Mesenchymal stem cell (in vitro differentiated cells and primary cell): ENCODE data around the gene MYO6.
A peak's percentile ranks its signal among the peaks of the same experiment; 100 is the strongest.

ENCODE experiments used
- DNase-seq: peaks from one replicate; pipeline ENCODE4 v3.0.0-alpha.2; 2013
- H2AFZ ChIP-seq: one replicate; pipeline ENCODE4 v1.6.1; 2013; ENCODE audit warnings: low read depth, mild to moderate bottlenecking, control low read depth, inconsistent platforms, low read length, moderate library complexity
- H2AK5ac ChIP-seq: 2 replicates; pipeline ENCODE4 v1.6.1; 2013; ENCODE audit warnings: low read length, moderate library complexity, mild to moderate bottlenecking, inconsistent platforms; ENCODE audit not compliant: severe bottlenecking
- H2BK120ac ChIP-seq: one replicate; pipeline ENCODE4 v1.6.1; 2013; ENCODE audit warnings: low read depth, mild to moderate bottlenecking, inconsistent platforms, low read length, moderate library complexity
- H2BK12ac ChIP-seq, 2 experiments: one replicate each; pipeline ENCODE4 v1.6.1; 2013; ENCODE audit warnings: inconsistent platforms in 2 of 2, low read length in 2 of 2, mild to moderate bottlenecking in 2 of 2, moderate library complexity in 2 of 2, control low read depth in 1 of 2
- H2BK15ac ChIP-seq: one replicate; pipeline ENCODE4 v1.6.1; 2013; ENCODE audit warnings: mild to moderate bottlenecking, low read depth, inconsistent platforms; ENCODE audit not compliant: poor library complexity, severe bottlenecking
- H2BK5ac ChIP-seq: 2 replicates; pipeline ENCODE4 v1.6.1; 2013; ENCODE audit warnings: low read depth, mild to moderate bottlenecking, low read length, control low read depth, inconsistent platforms; ENCODE audit not compliant: poor library complexity, severe bottlenecking
- H3K14ac ChIP-seq, 2 experiments: one replicate each; pipeline ENCODE4 v1.6.1; 2013; ENCODE audit warnings: inconsistent platforms in 2 of 2, low read length in 2 of 2, control low read depth in 1 of 2, mild to moderate bottlenecking in 1 of 2, moderate library complexity in 1 of 2
- H3K18ac ChIP-seq, 2 experiments: one replicate each; pipeline ENCODE4 v1.6.1; 2013; ENCODE audit warnings: inconsistent platforms in 2 of 2, low read length in 2 of 2, control low read depth in 1 of 2, low read depth in 1 of 2, mild to moderate bottlenecking in 1 of 2
- H3K23ac ChIP-seq, 2 experiments: one replicate each; pipeline ENCODE4 v1.6.1; 2013; ENCODE audit warnings: inconsistent platforms in 2 of 2, low read length in 2 of 2, mild to moderate bottlenecking in 2 of 2, moderate library complexity in 2 of 2, control low read depth in 1 of 2
- H3K27ac ChIP-seq: 2 replicates; pipeline ENCODE4 v1.5.1; 2013; ENCODE audit warnings: mild to moderate bottlenecking, moderate library complexity, low read length, control low read depth, inconsistent platforms; ENCODE audit not compliant: poor library complexity, severe bottlenecking
- H3K27me3 ChIP-seq, 2 experiments: 2 replicates each; pipeline versions ENCODE4 v1.6.1 to v1.7.0; 2013; ENCODE audit warnings: low read length in 2 of 2, mild to moderate bottlenecking in 2 of 2, moderate library complexity in 2 of 2, control low read depth in 1 of 2, inconsistent platforms in 1 of 2; ENCODE audit not compliant: control insufficient read depth in 1 of 2, insufficient read depth in 1 of 2
- H3K36me3 ChIP-seq, 2 experiments: 2 replicates each; pipeline versions ENCODE4 v1.6.1 to v1.7.0; 2013; ENCODE audit warnings: low read length in 2 of 2, control low read depth in 1 of 2, inconsistent platforms in 1 of 2, low read depth in 1 of 2, mild to moderate bottlenecking in 1 of 2; ENCODE audit not compliant: insufficient read depth in 2 of 2, control insufficient read depth in 1 of 2
- H3K4ac ChIP-seq, 2 experiments: one replicate each; pipeline ENCODE4 v1.6.1; 2013; ENCODE audit warnings: inconsistent platforms in 2 of 2, low read length in 2 of 2, mild to moderate bottlenecking in 2 of 2, moderate library complexity in 2 of 2, control low read depth in 1 of 2, low read depth in 1 of 2
- H3K4me1 ChIP-seq: 2 replicates; pipeline ENCODE4 v1.6.1; 2013; ENCODE audit warnings: low read depth, low read length, control low read depth; ENCODE audit not compliant: control insufficient read depth, insufficient read depth
- H3K4me2 ChIP-seq: 2 replicates; pipeline ENCODE4 v1.6.1; 2013; ENCODE audit warnings: low read length, mild to moderate bottlenecking, inconsistent platforms; ENCODE audit not compliant: poor library complexity, severe bottlenecking
- H3K4me3 ChIP-seq, 2 experiments: 2 replicates each; pipeline versions ENCODE4 v1.5.1 to v1.7.0; 2013; ENCODE audit warnings: low read length in 2 of 2, mild to moderate bottlenecking in 2 of 2, control low read depth in 1 of 2, low read depth in 1 of 2; ENCODE audit not compliant: insufficient read depth in 1 of 2
- H3K79me1 ChIP-seq: replicated peaks from 2 replicates; pipeline ENCODE4 v1.6.1; 2013; ENCODE audit warnings: mild to moderate bottlenecking, control low read depth, low read length, inconsistent platforms; ENCODE audit not compliant: poor library complexity, severe bottlenecking
- H3K9ac ChIP-seq: 2 replicates; pipeline ENCODE4 v1.7.0; 2013; ENCODE audit warnings: mild to moderate bottlenecking, low read length, moderate library complexity
- H3K9me3 ChIP-seq: 2 replicates; pipeline ENCODE4 v1.7.0; 2013; ENCODE audit warnings: mild to moderate bottlenecking, low read length; ENCODE audit not compliant: control insufficient read depth
- H4K8ac ChIP-seq: one replicate; pipeline ENCODE4 v1.6.1; 2013; ENCODE audit warnings: inconsistent platforms, mild to moderate bottlenecking, low read length, moderate library complexity
- H4K91ac ChIP-seq: one replicate; pipeline ENCODE4 v1.6.1; 2013; ENCODE audit warnings: mild to moderate bottlenecking, low read length, inconsistent platforms
- WGBS: methylation state at CpG from one replicate; pipeline ENCODE4 v1.1.7; 2013; ENCODE audit warnings: mixed read lengths; 5-methylcytosine and 5-hydroxymethylcytosine counted together

Gene MYO6

GRCh38 chr6:75743971-75744370, 5.1 kb upstream of the MYO6 start:
- H2AK5ac ChIP-seq = no peak overlapping the region
- H3K9ac ChIP-seq = no peak overlapping the region
- H2BK15ac ChIP-seq = no peak overlapping the region

GRCh38 chr6:75745404-75745803, 3.6 kb upstream of the MYO6 start:
- Histone ChIP-seq H2BK120ac (no peak overlapping the region), H3K23ac (no peak overlapping the region), H3K18ac (no peak overlapping the region), H3K4me2 (no peak overlapping the region), H4K8ac (no peak overlapping the region), H3K36me3 (no peaks in the 10 kb centered on the region), H3K27ac (no peak overlapping the region), H3K9me3 (no peaks in the 10 kb centered on the region), H2BK12ac (no peak overlapping the region), H3K4ac (no peak overlapping the region), H3K27me3 (peaks cover 0 to 2% of the 10 kb centered on the region in 2 experiments), H2AK5ac (no peak overlapping the region), H3K4me1 (peaks cover 3% of the 10 kb centered on the region), H3K9ac (no peak overlapping the region), H3K79me1 (peaks cover 4% of the 10 kb centered on the region), H2AFZ (no peak overlapping the region), H2BK15ac (no peak overlapping the region), H2BK5ac (no peak overlapping the region), H3K14ac (no peak overlapping the region), H3K4me3 (no peak overlapping the region), H4K91ac (no peak overlapping the region)
- 100% methylated on average over 1 of the region's 3 CpGs for WGBS
- DNase-seq = no peak

More at GRCh38 chr6:75743971-75744370, 5.1 kb upstream of the MYO6 start:
- Histone ChIP-seq H3K36me3 (no peaks in the 10 kb centered on the region), H3K27me3 (peaks cover 0 to 2% of the 10 kb centered on the region in 2 experiments), H3K4me3 (no peak overlapping the region), H3K4me2 (no peak overlapping the region), H3K79me1 (no peaks in the 10 kb centered on the region), H2AFZ (no peak overlapping the region), H3K27ac (no peak overlapping the region), H4K91ac (no peak overlapping the region), H2BK5ac (no peak overlapping the region), H3K14ac (no peak overlapping the region), H2BK12ac (no peak overlapping the region), H3K23ac (no peak overlapping the region), H2BK120ac (no peak overlapping the region), H3K9me3 (no peaks in the 10 kb centered on the region), H4K8ac (no peak overlapping the region), H3K18ac (no peak overlapping the region), H3K4me1 (no peaks in the 10 kb centered on the region), H3K4ac (no peak overlapping the region)
- DNase-seq = no peak
- WGBS = 79% methylated on average over 4 of the region's 4 CpGs

GRCh38 chr6:75746221-75746620, 2.8 kb upstream of the MYO6 start:
- H4K8ac ChIP-seq = no peak overlapping the region
- 41% methylated on average over 2 of the region's 2 CpGs for WGBS

GRCh38 chr6:75747152-75747992, 1.7 kb upstream of the MYO6 start:
- peaks cover 0 to 2% of the 10 kb centered on the region in 2 experiments for H3K27me3 ChIP-seq
- no peak overlapping the region for H3K14ac ChIP-seq
- no peak overlapping the region for H3K4ac ChIP-seq
- no peaks in the 10 kb centered on the region for H3K36me3 ChIP-seq
- no peak overlapping the region for H4K91ac ChIP-seq
- H3K23ac ChIP-seq = no peak overlapping the region
- no peak for DNase-seq
- H3K9ac ChIP-seq = peak overlapping the region; percentile 98
- H3K4me2 ChIP-seq = no peak overlapping the region
- peaks cover 4% of the 10 kb centered on the region for H3K79me1 ChIP-seq
- H2BK15ac ChIP-seq = no peak overlapping the region
- no peak overlapping the region for H3K27ac ChIP-seq
- peaks cover 6% of the 10 kb centered on the region for H3K4me1 ChIP-seq
- H3K18ac ChIP-seq = no peak overlapping the region
- H2BK120ac ChIP-seq = no peak overlapping the region
- no peaks in the 10 kb centered on the region for H3K9me3 ChIP-seq
- 95% methylated on average over 6 of the region's 9 CpGs for WGBS
- no peak overlapping the region for H2AK5ac ChIP-seq
- H4K8ac ChIP-seq = no peak overlapping the region
- no peak overlapping the region for H2BK12ac ChIP-seq
- H2AFZ ChIP-seq = no peak overlapping the region
- no peak overlapping the region for H2BK5ac ChIP-seq
- no peak overlapping the region for H3K4me3 ChIP-seq

More at GRCh38 chr6:75746221-75746620, 2.8 kb upstream of the MYO6 start:
- H3K4me3 ChIP-seq = no peak overlapping the region
- no peak overlapping the region for H2BK15ac ChIP-seq
- no peaks in the 10 kb centered on the region for H3K36me3 ChIP-seq
- H3K4me1 ChIP-seq = peaks cover 6% of the 10 kb centered on the region
- no peak overlapping the region for H2AK5ac ChIP-seq
- no peak overlapping the region for H2BK5ac ChIP-seq
- H3K9ac ChIP-seq = no peak overlapping the region
- H3K9me3 ChIP-seq = no peaks in the 10 kb centered on the region
- H2AFZ ChIP-seq = no peak overlapping the region
- H3K4ac ChIP-seq = no peak overlapping the region
- H3K27ac ChIP-seq = no peak overlapping the region
- H2BK120ac ChIP-seq = no peak overlapping the region
- H3K23ac ChIP-seq = no peak overlapping the region
- no peak overlapping the region for H3K4me2 ChIP-seq
- H2BK12ac ChIP-seq = no peak overlapping the region
- H3K27me3 ChIP-seq = peaks cover 0 to 2% of the 10 kb centered on the region in 2 experiments
- no peak overlapping the region for H4K91ac ChIP-seq
- no peak for DNase-seq
- H3K79me1 ChIP-seq = peaks cover 4% of the 10 kb centered on the region
- no peak overlapping the region for H3K14ac ChIP-seq
- no peak overlapping the region for H3K18ac ChIP-seq
